GM18867 (cell line): ENCODE measurements around the gene BPIFB3.
"Not testable (repeated sequence)": the region's sequence is repeated elsewhere in the genome, so short reads cannot be mapped to it uniquely, and the experiment has no call there.

Source experiments
- ATAC-seq: cut with Tn5 transposase; IDR thresholded peaks from one replicate; pipeline ENCODE4 v1.9.1; 2021; ENCODE audit warnings: mild to moderate bottlenecking, moderate library complexity; ENCODE audit not compliant: unreplicated experiment

The BPIFB3 gene

DNA sequence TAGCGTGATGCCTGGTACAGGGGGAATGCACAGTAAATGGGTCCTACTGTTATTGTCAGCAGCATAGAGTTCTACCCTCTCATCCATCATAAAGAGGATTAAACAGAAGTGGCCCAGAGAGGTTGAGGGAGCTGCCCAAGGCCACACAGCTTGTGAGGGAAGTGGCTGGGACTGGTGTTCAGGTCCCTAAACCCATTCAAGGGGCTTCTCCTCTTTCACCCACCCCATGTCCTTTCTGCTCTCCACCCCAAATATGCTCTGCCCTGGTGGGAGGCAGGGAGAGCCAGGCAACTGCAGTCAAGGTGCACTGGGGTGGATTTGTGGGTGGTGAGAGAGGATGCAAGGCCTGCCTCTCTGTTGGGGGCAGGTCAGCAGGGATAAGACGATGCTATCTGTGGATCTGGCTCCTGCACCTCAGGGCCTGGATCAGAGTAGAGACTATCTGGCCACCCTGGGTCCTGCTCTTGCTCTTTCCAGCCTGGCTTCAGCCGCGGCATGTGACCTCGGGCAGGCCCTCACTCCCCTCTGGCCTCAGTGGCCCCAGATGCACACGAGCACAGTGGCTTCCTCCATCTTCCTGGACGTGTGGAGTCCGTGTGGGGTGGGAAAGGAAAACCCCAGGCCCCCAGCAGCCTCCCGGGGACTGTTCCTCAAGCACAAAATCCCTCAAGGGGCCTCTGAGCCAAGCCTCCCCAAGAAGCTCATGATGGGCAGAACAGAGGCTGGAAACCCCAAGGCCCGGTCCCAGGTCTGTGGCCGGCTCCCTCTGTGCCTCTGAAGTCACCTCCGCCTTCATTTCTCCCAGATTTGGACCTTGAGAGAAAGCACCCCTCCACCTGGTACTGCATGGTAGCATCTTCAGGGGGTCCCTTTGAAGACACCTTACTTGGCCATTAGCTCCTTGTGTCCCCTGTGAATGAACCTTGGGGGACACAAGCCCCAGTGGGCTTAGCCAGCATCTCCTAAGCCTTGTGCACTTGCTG lies 25.6 kb upstream of the BPIFB3 start:
- no peak for ATAC-seq

DNA sequence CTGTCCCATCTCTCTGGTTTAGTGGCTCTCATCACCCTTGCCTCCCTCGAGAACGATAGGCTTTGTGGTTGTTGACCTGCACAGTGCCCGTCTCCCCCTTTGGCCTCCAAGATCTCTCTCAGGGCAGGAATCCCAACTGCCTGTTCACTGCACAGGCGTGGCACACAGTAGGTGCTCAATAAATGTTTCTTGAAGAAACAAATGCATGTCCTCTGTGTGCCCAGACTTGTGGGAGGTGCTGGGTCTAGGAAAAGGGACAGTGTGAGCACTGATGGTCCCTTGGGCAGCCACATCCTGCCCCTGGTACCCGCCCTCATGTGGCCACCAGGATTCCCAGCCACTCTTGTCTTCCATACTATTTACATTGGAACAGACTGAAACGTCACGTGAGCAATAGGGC lies 24.8 kb upstream of the BPIFB3 start:
- no peak for ATAC-seq

DNA sequence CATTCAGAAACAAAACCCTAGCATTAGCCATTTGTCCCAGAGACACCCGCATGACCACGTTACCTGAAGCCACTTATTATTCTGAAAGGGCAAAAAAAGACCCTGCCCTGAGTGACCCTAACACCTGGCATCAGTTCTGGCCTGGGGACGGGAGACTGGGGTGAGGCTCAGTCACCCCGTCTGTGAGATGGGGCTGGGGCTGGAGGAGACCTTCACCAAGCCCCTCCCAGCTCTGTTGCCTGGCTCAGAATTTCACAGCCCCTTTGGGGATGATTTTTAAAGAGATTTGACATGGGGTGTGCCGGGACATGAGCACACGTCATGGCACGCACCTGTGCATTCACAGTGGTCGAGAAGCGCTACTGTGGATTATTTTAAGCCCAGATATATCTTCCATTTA lies 23.6 kb upstream of the BPIFB3 start:
- no peak for ATAC-seq

DNA sequence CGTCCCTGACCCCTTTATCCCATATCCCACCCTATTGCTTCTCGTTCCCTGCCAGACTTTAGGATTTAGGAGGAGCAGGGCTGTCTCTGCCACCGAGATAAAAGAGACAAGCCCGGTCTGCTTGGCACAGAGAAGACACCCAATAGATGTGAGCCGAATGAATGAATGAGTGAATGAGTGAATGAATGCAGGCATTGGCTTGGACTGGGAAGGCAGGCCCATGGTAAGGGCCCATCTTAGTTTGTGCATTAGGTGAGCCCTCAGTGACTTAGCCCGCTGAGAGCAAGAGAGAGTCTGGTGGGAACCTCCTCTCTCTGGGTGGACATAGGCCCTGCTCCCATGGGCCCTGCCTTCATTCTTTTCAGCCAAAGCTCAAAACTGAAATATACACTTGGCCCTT lies 23.1 kb upstream of the BPIFB3 start:
- no peak for ATAC-seq

DNA sequence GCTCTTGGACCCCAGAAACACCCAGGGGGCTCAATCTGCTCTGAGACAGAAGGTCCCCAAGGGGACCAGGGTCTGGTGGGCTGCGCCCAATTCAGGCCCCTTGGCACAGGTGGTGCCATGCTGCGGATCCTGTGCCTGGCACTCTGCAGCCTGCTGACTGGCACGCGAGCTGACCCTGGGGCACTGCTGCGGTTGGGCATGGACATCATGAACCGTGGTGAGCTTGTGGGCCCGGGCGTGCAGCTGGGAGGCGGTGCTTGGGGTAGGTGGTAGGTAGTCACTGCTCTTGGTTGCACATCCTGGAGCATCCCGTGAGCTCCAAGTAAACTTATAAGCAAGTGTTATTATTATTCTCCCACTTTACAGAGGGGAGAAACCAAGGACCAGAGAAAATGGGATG lies 22.2 kb upstream of the BPIFB3 start, which contains the start of gene BPIFB6:
TSS of gene BPIFB6 (plus strand) at position 118 of the 400 bp plus-strand sequence. CDS start at position 118, 0 bp downstream.
- ATAC-seq = no peak

DNA sequence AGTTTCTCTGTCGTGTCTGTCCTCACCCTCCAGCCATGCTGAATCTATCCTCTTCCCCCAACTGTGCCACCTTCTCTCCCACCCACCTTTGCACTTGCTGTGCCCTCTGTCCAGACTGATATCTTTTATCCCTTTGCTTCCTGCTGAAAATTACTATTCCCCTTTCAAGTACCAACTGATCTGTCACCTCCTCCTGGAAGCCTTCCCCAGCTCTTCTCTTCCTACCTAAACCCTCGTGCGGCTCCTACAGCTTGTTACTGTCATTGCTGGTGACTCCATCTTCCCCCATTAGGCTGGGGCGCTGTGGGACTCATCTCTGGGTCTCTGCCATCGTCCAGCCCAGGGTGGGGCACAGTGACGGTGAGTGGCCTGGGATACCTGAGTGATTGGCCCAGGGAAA lies 21.1 kb upstream of the BPIFB3 start:
- no peak for ATAC-seq

DNA sequence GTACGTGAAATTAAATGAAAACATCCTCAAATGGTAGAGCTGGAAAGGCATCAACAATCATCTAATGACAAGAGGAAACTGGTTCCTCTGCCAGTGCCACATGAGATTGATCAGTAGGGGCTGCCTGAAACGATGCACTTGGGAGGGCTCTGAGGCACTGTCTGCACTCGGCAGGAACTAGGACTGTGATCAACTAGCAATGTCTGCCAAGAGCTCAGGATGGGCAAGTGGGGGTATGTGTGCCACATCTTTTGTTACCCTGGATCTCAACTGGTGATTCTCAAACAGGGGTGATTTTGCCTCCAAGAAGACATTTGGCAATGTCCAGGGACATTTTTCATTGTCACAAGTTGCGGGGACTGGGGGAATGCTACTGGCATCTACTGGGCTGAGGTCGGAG lies 20.3 kb upstream of the BPIFB3 start:
- no peak for ATAC-seq

DNA sequence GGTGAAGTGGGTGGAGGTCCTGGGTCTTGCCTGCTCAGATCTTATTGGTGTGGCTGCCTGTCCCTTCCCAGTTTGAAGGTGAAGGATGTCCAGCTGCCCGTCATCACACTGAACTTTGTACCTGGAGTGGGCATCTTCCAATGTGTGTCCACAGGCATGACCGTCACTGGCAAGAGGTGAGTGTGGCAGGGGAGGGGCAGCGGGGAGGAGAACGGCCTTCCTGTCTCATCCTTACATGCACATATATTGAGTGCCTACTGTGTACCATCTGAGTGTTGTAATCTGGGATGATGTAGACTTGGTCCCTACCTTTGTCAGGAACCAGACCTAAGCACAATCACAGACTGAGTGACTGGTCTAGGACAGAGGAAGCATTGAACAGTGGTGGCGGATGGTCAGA lies 19.6 kb upstream of the BPIFB3 start:
- ATAC-seq = no peak

DNA sequence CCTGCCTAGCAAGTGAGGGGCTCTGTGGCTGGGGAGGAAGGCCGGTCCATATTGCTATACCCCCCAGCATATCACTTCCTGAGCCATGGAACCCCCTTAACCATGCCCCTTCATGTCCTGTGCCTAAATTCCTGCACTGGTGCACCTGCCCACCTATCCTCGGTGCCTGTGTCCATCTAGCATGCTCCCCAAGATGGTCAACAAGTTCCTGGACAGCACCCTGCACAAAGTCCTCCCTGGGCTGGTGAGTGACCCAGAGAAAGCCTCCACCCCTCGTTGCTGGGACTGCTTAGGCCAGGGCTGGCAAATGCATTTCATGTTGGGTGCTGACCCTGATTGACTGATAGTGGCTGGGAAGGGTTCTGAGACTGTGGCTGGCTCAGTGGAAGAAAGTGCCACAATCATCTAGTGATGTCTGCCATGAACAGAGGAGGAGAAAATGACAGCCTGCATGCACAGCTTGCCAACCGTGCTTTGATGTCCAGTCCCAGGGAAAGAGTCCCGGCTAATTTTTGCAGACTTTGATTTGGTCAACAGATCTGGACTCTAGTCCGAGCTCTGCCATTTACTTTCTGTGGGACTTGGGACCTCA lies 18.7 kb upstream of the BPIFB3 start:
- no peak for ATAC-seq

DNA sequence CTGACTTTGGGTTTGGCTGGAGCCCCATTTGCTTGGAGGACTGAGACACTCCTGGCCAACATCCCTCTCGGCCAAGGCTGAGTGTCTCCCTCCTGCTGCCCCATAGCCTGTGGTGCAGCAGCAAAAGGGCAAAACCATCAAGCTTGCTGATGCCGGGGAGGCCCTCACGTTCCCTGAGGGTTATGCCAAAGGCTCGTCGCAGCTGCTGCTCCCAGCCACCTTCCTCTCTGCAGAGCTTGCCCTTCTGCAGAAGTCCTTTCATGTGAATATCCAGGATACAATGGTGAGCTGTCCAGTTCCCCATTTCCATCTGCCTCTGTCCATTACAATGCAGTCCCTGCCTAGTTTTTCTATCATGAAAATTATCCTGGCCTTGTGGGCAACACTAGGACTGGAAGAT lies 16.2 kb upstream of the BPIFB3 start:
- ATAC-seq = no peak

DNA sequence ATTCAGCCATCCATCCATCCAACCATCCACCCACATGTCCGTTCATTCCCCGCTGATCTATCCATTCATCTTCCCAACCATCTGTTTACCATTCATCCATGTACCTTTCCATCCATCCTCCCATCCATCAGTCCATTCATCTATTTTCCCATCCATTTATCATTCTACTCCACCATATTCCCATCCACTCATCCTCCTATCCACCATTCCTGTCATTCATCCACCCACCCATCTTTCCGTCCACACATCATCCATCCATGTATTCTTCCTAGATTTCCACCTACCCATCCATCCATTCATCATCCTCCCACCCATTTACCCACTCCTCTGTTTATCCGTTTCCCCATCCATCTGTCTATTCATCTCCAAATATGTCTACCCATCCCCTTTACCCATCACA lies 15.5 kb upstream of the BPIFB3 start:
- ATAC-seq = no peak

DNA sequence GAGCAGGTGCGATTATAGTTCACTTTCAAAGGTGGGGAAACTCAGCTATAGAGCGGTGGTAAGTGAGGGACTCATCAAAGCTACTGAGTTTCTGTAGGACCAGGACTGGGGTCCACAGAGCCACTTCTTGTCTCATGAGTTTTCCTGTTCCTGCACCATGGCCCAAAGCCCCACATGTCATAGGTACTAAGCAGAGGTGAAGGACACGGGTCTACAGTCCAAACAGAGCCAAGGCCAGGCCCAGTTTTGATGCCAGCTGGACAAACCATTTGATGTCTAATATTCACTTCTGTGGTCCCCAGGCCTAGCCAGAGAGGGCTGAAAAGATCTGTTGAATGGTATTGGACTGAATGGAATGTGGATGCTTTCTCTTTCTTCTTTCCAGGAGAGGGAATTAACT lies 11.3 kb upstream of the BPIFB3 start:
- no peak for ATAC-seq

DNA sequence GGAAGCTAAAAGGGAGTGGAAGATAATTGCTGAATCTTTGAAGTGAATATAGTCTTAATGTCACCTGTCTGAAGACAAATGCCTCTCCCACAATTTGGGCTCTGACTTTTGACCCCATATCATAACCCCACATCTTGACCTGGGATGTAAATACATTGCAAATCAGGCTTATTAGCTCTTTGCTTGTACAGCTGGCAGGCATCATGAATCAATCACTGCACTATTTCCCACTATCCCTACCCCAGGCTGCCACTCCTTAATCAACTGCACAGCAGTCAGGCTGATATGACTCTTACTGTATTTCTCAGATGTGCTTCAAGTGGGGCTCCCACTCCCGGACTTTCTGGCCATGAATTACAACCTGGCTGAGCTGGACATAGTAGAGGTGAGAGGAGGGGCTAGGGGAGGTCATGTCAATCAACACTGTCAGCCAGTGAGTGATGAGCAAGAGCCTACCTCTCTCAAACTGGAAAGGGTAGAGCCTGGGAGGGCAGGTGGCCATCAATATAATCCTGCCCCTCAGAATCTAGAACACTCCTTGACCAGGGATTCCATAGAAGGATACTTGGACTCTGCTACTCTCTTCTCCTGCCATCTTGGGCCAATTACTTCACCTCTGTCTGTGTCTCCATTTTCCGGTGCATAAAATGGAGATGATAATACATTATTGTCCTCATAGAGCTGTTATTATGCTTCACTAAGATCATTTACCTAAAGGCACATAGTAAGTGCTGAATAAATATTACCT lies 10.5 kb upstream of the BPIFB3 start:
- ATAC-seq = no peak

DNA sequence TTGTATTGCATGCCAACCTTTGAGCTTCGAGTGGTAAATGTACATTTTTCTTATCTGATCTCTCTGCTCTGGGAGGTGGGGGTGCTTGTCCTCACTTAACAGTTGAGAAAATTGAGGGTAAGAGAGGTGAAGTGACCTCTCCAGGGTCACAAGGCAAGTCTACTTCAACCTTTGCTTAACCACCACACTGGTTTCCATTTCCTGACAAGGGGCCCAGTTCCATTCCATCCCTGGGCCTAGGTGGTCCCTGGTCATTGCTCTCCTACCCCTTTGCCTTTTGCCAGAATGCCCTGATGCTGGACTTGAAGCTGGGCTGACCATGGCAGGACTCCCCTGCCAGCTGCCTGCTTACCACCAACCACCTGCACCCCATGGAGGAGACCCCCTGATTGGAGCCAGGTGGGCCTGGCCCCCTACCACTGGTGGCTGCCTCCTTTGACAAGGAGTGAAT lies 9.9 kb upstream of the BPIFB3 start:
- no peak for ATAC-seq

DNA sequence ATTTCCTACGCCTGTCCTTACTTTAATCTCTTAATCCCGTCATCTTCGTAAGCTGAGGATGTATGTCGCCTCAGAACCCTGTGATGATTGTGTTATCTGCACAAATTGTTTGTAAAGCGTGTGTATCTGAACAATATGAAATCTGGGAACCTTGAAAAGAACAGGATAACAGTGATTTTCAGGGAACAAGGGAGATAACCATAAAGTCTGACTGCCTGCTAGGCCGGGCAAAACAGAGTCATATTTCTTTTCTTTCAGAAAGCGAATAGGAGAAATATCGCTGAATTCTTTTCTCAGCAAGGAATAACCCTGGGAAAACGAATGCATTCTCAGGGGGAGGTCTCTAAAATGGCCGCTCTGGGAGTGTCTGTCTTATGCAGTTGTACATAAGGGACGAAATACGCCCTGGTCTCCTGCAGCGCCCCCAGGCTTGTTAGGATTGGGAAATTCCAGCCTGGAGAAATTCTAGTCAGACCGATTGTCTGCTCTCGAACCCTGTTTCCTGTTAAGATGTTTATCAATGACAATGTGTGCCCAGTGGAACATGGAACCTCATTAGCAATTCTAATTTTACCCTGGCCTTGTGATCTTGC lies 8.5 kb upstream of the BPIFB3 start:
- ATAC-seq = not testable (repeated sequence)

DNA sequence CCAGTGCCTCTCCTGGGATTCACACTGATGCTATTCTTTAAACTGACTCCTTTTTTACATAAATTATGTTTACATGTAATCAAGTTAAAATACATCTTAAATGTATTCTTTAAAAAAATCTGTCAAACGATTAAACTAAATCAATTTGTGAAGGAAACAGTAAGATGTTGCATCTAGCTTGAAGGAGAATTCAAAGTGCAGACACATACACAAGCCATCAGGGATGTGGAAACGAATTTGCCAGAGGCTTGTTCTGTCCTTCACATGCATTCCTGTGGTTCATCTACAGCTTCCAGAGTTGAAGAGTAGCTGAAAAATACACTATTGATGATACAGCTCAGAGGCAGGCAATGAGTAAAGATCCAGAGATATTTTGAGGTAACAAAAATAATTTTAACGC lies 7.3 kb upstream of the BPIFB3 start:
- no peak for ATAC-seq

DNA sequence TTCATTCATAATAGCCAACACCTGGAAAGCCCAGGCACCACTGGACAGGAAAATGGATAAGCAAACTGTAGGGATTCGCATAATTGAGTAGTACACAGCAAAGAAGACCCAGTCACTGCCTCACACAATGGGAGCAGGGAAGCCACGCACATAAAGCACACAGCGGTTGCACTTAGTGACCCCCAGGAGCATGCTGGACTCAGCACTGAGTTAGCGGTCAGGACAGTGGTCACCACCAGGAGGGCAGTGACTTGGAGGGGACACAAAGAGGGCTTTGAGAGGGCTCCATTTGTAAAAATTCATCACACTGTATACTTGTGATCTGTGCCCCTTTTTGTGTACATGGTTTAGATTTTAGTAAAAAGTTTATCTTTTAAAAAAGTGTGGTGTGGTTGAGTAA lies 2.4 kb upstream of the BPIFB3 start:
- no peak for ATAC-seq

DNA sequence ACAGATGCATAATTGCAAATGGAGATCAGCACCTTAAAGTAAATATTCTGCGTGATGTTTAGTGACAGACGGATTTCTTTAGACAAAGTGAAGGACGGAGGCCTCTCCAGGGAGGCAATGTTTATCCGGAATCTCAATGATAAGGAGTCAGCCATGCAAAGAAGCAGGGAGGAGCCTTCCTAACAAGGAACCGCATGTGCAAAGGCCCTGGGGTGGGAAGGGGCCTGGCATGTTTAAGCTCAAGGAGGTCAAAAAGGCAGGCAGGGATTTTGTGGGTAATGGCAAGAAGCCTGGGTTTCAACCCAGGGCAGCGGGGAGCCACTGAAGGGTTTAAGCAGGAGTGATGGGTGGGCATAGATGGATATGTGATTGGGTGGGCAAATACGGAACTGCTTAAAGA lies 678 bp downstream of the BPIFB3 start:
- ATAC-seq = no peak

DNA sequence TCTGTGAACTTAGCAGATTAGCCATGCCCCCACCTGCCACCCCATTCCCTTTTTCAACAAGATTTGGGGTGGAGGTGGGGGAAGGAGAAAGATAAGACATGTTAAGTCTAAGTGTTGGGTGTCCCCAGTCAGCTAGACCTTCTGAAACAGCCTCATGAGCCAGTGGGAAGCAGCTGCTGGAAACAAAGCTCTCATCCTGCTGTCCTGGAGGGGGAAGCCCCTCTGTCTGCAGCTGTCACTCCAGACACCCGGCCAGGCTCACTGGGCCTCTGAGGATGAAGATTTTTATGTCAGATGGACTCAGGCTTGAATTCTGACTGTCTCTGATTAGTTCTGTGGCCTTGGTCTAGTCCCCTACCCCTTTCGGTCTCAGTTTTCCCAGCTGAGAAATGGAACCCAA lies 1.1 kb downstream of the BPIFB3 start:
- no peak for ATAC-seq

DNA sequence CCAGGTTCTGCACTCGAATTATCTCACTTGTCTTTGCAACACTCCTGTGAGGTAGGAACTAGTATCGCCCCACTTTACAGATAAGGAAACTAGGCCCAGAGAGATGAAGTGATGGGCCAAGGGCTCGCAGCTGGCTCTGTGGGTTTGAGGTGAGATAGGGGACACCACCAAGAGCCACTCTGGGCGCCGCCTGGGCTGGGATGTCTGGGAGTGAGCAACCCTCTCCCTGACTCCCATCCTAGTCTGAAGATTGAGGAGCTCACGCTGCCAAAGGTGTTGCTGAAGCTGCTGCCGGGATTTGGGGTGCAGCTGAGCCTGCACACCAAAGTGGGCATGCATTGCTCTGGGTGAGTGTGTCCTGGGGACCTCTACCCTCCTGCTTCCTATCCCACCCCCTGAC lies 5.4 kb downstream of the BPIFB3 start:
- ATAC-seq = no peak

DNA sequence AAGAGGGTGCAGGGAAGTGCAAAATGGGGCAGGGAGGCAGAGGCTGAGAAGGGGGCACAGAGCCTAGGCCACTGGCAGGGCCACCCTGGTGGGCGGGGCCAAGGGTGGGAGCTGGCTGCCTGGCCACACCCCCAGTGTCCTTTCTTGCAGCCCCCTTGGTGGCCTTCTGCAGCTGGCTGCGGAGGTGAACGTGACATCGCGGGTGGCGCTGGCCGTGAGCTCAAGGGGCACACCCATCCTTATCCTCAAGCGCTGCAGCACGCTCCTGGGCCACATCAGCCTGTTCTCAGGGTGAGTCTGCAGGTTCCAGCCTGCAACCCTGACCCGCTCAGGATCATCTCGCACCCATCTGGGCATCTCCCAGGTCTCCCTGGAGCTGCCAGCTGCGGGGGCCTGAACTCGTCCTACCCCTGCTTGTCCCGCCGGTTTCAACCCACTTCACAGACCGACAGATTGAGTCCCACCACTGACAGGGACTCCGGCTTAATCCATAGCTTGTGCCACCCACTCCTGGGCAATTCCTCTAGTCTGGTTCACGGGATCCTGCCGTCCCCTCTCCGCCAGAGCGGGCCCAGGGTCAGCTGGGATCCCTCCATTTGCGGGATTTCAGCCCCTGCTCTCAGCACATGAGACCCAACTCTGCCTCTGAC lies 6.2 kb downstream of the BPIFB3 start:
- ATAC-seq = no peak
